Duodenal mucosa (tissue), 2 donors: ENCODE data around the gene RUVBL1.

Experiments used
- H3K27ac ChIP-seq: one replicate; pipeline ENCODE4 v1.7.0; 2013; ENCODE audit warnings: low read depth, low read length
- H3K27me3 ChIP-seq, 2 donors: one replicate each; pipeline ENCODE4 v1.7.0; 2013; ENCODE audit warnings: low read length in 2 of 2, control low read depth in 1 of 2; ENCODE audit not compliant: insufficient read depth in 2 of 2, control insufficient read depth in 1 of 2
- H3K36me3 ChIP-seq, 2 donors: one replicate each; pipeline ENCODE4 v1.7.0; 2013; ENCODE audit warnings: low read length in 2 of 2, control low read depth in 1 of 2; ENCODE audit not compliant: insufficient read depth in 2 of 2, control insufficient read depth in 1 of 2
- H3K4me1 ChIP-seq, 2 donors: one replicate each; pipeline ENCODE4 v1.7.0; 2013; ENCODE audit warnings: low read length in 2 of 2, control low read depth in 1 of 2; ENCODE audit not compliant: insufficient read depth in 2 of 2, control insufficient read depth in 1 of 2
- H3K4me3 ChIP-seq, 2 donors: one replicate each; pipeline ENCODE4 v1.7.0; 2013; ENCODE audit warnings: low read length in 2 of 2, low read depth in 1 of 2
- H3K9ac ChIP-seq, 2 donors: one replicate each; pipeline ENCODE4 v1.7.0; 2013; ENCODE audit warnings: low read length in 2 of 2, low read depth in 1 of 2
- H3K9me3 ChIP-seq, 2 donors: one replicate each; pipeline ENCODE4 v1.7.0; 2013; ENCODE audit warnings: low read length in 2 of 2, control low read depth in 1 of 2; ENCODE audit not compliant: control insufficient read depth in 1 of 2

Gene RUVBL1

DNA sequence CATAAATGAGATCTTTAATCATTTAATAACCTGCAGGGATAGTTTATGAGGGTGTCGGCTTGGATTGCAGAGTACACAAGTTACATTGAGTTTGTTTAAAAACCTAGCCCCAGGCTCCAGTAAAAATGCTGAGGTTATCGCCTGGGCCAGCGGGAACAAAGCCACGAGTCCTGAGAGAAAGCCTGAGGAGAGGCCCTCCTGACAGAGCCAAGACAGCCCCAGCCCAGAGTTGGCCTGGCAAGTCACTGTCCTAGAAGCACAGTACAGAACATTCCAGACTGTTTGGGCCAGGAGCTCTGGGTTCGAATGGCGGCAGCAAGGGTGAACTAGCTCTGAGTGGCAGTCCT, 39.0 kb downstream of the RUVBL1 start:
- no peaks in the 10 kb centered on the region for H3K9me3 ChIP-seq
- no peaks in the 10 kb centered on the region for H3K27me3 ChIP-seq
- H3K36me3 ChIP-seq: peaks cover 6 to 42% of the 10 kb centered on the region in 2 donors
- H3K9ac ChIP-seq: peak overlapping the region in 1 of 2 donors; percentile 16
- no peak overlapping the region for H3K4me3 ChIP-seq
- peak overlapping the region; percentile 14 for H3K27ac ChIP-seq
- peaks cover 8 to 9% of the 10 kb centered on the region in 2 donors for H3K4me1 ChIP-seq

GRCh38 chr3:128083980-128084674, 39.5 kb downstream of the RUVBL1 start:
- H3K9ac ChIP-seq: no peak overlapping the region
- no peak overlapping the region for H3K4me3 ChIP-seq
- no peaks in the 10 kb centered on the region for H3K27me3 ChIP-seq
- H3K4me1 ChIP-seq: peaks cover 8 to 9% of the 10 kb centered on the region in 2 donors
- peaks cover 10 to 44% of the 10 kb centered on the region in 2 donors for H3K36me3 ChIP-seq
- H3K27ac ChIP-seq: no peak overlapping the region
- no peaks in the 10 kb centered on the region for H3K9me3 ChIP-seq

GRCh38 chr3:128083396-128083795, 40.2 kb downstream of the RUVBL1 start:
- Histone ChIP-seq H3K9me3 (no peaks in the 10 kb centered on the region), H3K36me3 (peaks cover 10 to 49% of the 10 kb centered on the region in 2 donors), H3K4me3 (no peak overlapping the region), H3K4me1 (peaks cover 8 to 9% of the 10 kb centered on the region in 2 donors), H3K27me3 (no peaks in the 10 kb centered on the region), H3K27ac (no peak overlapping the region), H3K9ac (no peak overlapping the region)

DNA sequence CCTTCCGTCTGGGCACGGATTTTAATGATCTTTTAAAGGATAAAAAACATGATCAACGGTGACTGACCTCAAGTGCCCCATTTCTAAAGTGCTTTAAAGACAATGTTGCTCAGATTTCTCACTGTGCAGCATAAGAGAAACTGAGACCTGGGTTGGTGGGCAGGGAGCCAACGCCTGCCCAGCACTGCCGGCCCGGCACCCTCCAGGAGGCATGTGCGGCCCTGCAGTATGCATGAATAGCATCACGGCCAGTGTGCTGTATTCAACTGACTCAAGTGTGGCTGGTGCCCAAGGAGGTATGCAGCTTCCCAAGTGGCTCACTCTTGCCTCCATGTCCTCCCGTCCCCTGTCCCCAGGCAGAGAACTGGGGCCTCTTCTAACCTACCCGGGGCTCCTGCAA, 41.1 kb downstream of the RUVBL1 start:
- Histone ChIP-seq H3K9ac (no peak overlapping the region), H3K36me3 (peaks cover 10 to 48% of the 10 kb centered on the region in 2 donors), H3K27me3 (no peaks in the 10 kb centered on the region), H3K9me3 (no peaks in the 10 kb centered on the region), H3K4me1 (peaks cover 8 to 9% of the 10 kb centered on the region in 2 donors), H3K4me3 (no peak overlapping the region), H3K27ac (no peak overlapping the region)

GRCh38 chr3:128081846-128082245, 41.8 kb downstream of the RUVBL1 start:
- Histone ChIP-seq H3K9ac (no peak overlapping the region), H3K36me3 (peaks cover 10 to 42% of the 10 kb centered on the region in 2 donors), H3K27me3 (no peaks in the 10 kb centered on the region), H3K9me3 (no peaks in the 10 kb centered on the region), H3K4me3 (no peak overlapping the region), H3K27ac (no peak overlapping the region), H3K4me1 (peaks cover 8 to 9% of the 10 kb centered on the region in 2 donors)

DNA sequence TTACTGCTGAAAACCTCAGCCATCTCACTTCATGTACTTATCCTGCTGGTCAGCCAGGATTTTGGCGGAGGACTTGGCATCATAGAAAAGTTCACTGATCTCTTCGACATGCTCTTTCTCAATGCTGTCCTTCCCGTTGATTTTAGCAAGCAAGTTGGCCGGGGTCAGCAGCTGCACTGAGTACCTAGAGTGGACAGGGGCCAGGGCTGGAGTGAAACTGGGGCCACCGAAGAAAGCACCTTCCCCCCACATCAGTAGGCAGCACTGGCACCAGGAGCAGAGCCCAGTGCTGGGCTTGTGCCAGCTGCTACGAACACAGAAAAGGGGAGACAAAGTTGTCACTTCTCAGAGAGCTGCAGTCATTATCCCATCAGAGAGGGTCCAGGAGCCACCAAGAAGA, 42.4 kb downstream of the RUVBL1 start:
- no peaks in the 10 kb centered on the region for H3K27me3 ChIP-seq
- H3K36me3 ChIP-seq: peaks cover 10 to 38% of the 10 kb centered on the region in 2 donors
- no peak overlapping the region for H3K9ac ChIP-seq
- H3K4me1 ChIP-seq: peaks cover 12 to 14% of the 10 kb centered on the region in 2 donors
- H3K27ac ChIP-seq: no peak overlapping the region
- H3K4me3 ChIP-seq: no peak overlapping the region
- H3K9me3 ChIP-seq: no peaks in the 10 kb centered on the region

GRCh38 chr3:128080323-128081080, 43.1 kb downstream of the RUVBL1 start:
- Histone ChIP-seq H3K4me3 (no peak overlapping the region), H3K36me3 (peaks cover 10 to 32% of the 10 kb centered on the region in 2 donors), H3K27ac (no peak overlapping the region), H3K4me1 (peaks cover 12 to 20% of the 10 kb centered on the region in 2 donors), H3K27me3 (no peaks in the 10 kb centered on the region), H3K9ac (no peak overlapping the region), H3K9me3 (no peaks in the 10 kb centered on the region)

DNA sequence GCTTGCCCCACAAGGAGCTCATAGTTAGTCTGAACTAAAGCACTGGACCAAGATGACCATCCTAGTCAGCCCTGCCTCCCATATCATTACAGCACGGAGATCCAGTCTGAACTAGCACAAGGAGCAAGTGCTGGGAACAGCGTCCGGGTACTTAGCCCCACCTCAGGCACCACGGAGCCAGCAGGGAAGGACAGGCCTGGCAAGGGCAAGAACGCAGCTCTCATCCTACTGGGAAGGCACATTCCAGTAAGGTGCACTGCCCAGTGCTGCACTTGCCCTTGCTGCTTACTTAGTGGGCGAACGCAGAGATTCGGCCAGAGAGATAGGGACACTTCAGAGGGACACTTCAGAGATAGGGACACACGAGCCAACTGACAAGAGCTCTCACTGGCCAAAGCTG, 43.8 kb downstream of the RUVBL1 start:
- Histone ChIP-seq H3K36me3 (peaks cover 6 to 27% of the 10 kb centered on the region in 2 donors), H3K9me3 (no peaks in the 10 kb centered on the region)

DNA sequence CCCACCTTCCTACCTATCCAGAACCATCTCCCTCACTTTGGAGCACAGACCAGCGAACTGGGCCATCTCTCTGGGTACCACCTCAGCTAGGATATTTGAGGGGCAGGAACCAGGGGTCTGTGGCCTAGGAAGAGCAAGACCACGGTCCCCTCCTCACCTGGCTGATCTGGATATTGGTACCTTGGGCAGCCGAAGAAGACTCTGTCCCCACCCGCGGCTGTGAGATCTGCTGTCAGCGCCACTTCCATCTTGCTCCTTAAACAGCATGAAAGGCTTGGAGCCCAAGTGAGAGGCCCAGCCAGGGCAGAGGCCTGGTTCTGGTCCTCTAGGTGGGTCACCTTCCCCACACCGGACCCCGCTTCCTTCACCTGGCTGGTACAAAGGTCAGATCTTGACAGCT, 44.7 kb downstream of the RUVBL1 start:
- no peak overlapping the region for H3K27ac ChIP-seq

More for the DNA sequence above, 43.8 kb downstream of the RUVBL1 start:
- no peak overlapping the region for H3K4me3 ChIP-seq
- H3K27ac ChIP-seq: no peak overlapping the region
- no peak overlapping the region for H3K9ac ChIP-seq
- peaks cover 15 to 24% of the 10 kb centered on the region in 2 donors for H3K4me1 ChIP-seq
- H3K27me3 ChIP-seq: no peaks in the 10 kb centered on the region

GRCh38 chr3:128078322-128078721, 45.3 kb downstream of the RUVBL1 start:
- H3K4me1 ChIP-seq: peaks cover 16 to 22% of the 10 kb centered on the region in 2 donors
- H3K9ac ChIP-seq: no peak overlapping the region
- H3K9me3 ChIP-seq: no peaks in the 10 kb centered on the region
- H3K4me3 ChIP-seq: no peak overlapping the region
- no peaks in the 10 kb centered on the region for H3K27me3 ChIP-seq
- no peak overlapping the region for H3K27ac ChIP-seq
- H3K36me3 ChIP-seq: peaks cover 4 to 20% of the 10 kb centered on the region in 2 donors

More for the DNA sequence above, 44.7 kb downstream of the RUVBL1 start:
- Histone ChIP-seq H3K27me3 (no peaks in the 10 kb centered on the region), H3K4me1 (peaks cover 16 to 22% of the 10 kb centered on the region in 2 donors), H3K9me3 (no peaks in the 10 kb centered on the region), H3K9ac (no peak overlapping the region), H3K4me3 (no peak overlapping the region), H3K36me3 (peaks cover 4 to 22% of the 10 kb centered on the region in 2 donors)
